ENCODE results near the gene TOMM34. TPM values are rescaled to one million over a fixed set of nuclear protein-coding genes. Genes with fewer than 3 reads are reported as not detected.

TOMM34 gene, protein sequence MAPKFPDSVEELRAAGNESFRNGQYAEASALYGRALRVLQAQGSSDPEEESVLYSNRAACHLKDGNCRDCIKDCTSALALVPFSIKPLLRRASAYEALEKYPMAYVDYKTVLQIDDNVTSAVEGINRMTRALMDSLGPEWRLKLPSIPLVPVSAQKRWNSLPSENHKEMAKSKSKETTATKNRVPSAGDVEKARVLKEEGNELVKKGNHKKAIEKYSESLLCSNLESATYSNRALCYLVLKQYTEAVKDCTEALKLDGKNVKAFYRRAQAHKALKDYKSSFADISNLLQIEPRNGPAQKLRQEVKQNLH
- total RNA-seq, result 16.5 and 23.6 TPM in 2 replicates

DNA sequence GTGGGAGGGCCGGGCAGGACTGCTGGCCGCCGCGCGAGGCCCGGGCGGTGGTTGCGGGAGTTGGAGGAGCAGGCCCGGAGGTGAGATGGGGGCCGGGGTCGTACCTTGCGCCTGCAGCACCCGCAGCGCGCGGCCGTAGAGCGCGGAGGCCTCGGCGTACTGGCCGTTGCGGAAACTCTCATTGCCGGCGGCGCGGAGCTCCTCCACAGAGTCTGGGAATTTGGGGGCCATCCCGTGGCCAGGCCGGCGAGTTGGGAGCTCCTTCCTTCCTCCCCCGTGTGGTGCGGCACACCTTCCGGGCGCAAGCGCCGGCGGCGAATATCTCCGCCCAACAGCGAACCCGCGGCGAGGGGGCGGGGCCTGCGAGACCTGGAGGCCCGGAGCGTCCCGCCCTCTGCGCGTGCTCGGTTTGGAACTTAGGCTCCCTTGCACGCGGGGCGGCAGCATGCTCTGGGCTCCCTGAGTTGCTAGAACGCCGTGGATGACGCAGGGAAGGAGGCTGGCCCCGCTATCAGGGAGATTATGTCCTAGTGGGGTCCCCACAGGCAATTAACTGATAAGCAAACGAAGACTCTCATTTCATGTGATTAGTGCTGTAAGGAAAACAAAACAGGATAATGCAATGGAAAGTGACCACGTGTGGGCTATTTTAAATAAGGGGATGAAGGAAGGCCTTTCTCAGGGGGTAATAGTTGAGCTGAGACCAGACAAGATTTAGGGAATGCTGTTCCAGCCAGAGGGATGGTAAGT, at the start of gene TOMM34:
TSS of gene TOMM34 (minus strand) at position 295 of the 750 bp plus-strand sequence. CDS start at position 231, 64 bp downstream.

DNA sequence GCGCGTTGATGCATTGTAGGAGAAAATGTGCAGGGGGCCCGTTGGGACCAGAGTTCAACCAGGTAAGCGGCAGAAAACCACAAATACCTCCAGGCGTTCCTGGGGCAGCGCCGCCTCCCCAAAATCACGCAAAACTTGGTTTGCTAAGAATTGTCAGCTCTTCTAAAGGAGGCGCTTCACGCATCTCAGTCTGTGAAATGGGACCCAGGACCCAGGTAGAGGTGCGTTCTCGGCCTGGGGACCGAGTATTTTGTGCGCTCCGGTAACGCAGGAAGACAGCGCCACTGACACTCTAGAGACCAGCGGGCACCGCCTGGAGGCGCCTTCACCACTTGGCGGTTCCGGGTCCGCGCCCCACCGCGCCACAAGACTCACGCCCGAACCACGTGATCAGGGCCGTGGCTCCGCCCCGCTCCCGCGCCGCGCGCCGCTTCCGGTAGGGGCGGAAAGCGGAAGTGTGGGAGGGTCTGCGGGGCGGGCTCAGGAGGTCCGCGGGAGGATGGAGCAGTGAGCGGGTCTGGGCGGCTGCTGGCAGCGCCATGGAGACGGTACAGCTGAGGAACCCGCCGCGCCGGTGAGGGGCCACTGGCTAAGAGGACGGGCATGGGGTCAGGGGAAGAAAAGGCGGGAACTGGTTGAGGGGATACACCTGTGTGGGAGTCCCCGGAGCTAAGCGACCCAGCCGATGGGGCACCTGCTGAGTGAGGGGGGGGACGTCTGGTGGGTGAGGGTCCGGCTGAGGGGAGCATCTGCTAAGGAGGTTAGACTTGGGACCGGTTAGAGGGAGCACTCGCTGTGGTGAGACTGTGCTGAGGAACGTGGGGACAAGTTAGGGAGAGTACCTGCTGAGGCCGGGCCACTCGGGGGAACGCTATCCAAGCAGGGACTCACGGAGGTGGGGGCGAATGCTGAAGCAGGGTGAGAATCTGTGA, 6.1 kb upstream of the TOMM34 start, which contains the start of gene STK4:
TSS of gene STK4 (plus strand) at position 483 of the 932 bp plus-strand sequence. CDS start at position 540, 57 bp downstream.

DNA sequence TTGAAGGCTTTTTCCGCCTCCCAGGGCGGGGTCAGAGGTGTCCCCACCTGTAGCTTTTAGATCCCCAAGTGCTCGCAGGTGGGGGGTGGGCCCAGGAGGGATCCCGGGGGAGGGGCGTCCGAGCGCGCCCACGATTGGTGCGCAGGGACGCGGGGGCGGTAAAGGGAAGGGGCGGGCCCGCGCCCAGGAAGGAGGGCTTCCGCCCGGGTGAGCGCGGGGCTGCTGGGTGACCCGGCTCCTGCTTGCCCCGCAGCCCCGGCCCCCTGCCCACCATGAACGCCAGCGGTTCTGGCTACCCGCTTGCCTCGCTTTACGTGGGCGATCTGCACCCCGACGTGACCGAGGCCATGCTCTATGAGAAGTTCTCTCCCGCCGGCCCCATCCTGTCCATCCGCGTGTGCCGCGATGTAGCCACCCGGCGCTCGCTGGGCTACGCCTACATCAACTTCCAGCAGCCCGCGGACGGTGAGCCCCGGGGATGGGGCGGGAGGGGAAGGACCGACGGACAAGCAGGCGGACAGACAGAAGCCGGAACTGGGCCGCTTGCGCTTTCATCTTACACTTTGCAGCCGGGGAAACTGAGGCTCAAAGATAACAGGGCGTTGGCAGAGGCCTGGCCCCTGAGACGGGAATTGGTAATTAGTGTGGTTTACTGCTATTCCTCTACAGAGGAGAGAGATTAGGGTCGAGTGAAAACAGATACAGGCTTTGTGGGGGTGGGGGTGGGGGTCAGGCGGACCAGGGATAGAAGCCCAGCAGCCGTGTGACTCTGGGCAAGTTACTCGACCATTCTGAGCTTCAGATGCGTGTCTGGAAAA, 50.1 kb downstream of the TOMM34 start, which contains the start of gene PABPC1L:
TSS of gene PABPC1L (plus strand) at position 189 of the 818 bp plus-strand sequence. CDS start at position 273, 84 bp downstream.

Other genes starting within 250 kb of the TOMM34 start
- 0.40 and 0.93 TPM in 2 replicates for gene CCN5, start 245.0 kb downstream of the TOMM34 start, total RNA-seq
- gene KCNK15, start 214.5 kb downstream of the TOMM34 start, total RNA-seq, result 0.26 and 0.37 TPM in 2 replicates
- 0.06 TPM in 1 of 2 replicates, not detected in the other for gene RIMS4, start 149.9 kb downstream of the TOMM34 start, total RNA-seq
- 86.3 and 101 TPM in 2 replicates for gene YWHAB, start 74.7 kb downstream of the TOMM34 start, total RNA-seq
- gene PABPC1L, start 50.3 kb downstream of the TOMM34 start, total RNA-seq, result 4.9 and 7.1 TPM in 2 replicates
- gene STK4, start 6.1 kb upstream of the TOMM34 start, total RNA-seq, result 24.7 and 27.2 TPM in 2 replicates
- gene KCNS1, start 140.7 kb upstream of the TOMM34 start, total RNA-seq, result not detected in 2 replicates
- not detected in 2 replicates for gene WFDC5, start 154.8 kb upstream of the TOMM34 start, total RNA-seq
- not detected in 2 replicates for gene WFDC12, start 164.1 kb upstream of the TOMM34 start, total RNA-seq
- not detected in 2 replicates for gene PI3, start 214.5 kb upstream of the TOMM34 start, total RNA-seq
- gene SEMG1, start 246.6 kb upstream of the TOMM34 start, total RNA-seq, result not detected in 2 replicates